MM.1S (cell line): ENCODE results near the gene ROR2.
"Not testable (repeated sequence)": the region's sequence is repeated elsewhere in the genome, so short reads cannot be mapped to it uniquely, and the experiment has no call there.

ENCODE experiments used
- DNase-seq: peaks from one replicate; pipeline ENCODE4 v3.0.0-alpha.2; 2015
- H2AFZ ChIP-seq: fragments of 300-600 bp; sonication (generic); 2 replicates; pipeline ENCODE4 v1.6.0; 2016; ENCODE audit warnings: antibody characterized with exemption, low read length
- H3F3A ChIP-seq: fragments of 300-600 bp; sonication (generic); 2 replicates; pipeline ENCODE4 v1.6.1; 2016; ENCODE audit warnings: mild to moderate bottlenecking, antibody characterized with exemption, low read length, moderate library complexity, mixed read lengths; ENCODE audit not compliant: insufficient read depth
- H3K27ac ChIP-seq: fragments of 300-600 bp; sonication (generic); 2 replicates; pipeline ENCODE4 v1.5.1; 2016; ENCODE audit warnings: mild to moderate bottlenecking, low read length
- H3K27me3 ChIP-seq: fragments of 300-600 bp; sonication (generic); replicated peaks from 2 replicates; pipeline ENCODE4 v1.6.0; 2016; ENCODE audit warnings: low read length; ENCODE audit not compliant: insufficient read depth
- H3K36me3 ChIP-seq: fragments of 300-600 bp; sonication (generic); replicated peaks from 2 replicates; pipeline ENCODE4 v1.6.1; 2016; ENCODE audit warnings: mild to moderate bottlenecking, low read length, mixed read lengths; ENCODE audit not compliant: insufficient read depth
- H3K4me1 ChIP-seq: fragments of 300-600 bp; sonication (generic); 2 replicates; pipeline ENCODE4 v1.6.1; 2016; ENCODE audit warnings: low read length, mixed read lengths
- H3K4me2 ChIP-seq: fragments of 300-600 bp; sonication (generic); 2 replicates; pipeline ENCODE4 v1.6.0; 2016; ENCODE audit warnings: low read depth, low read length
- H3K4me3 ChIP-seq: fragments of 300-600 bp; sonication (generic); 2 replicates; pipeline ENCODE4 v1.5.1; 2016; ENCODE audit warnings: low read length, mixed read lengths
- H3K79me2 ChIP-seq: fragments of 300-600 bp; sonication (generic); 2 replicates; pipeline ENCODE4 v1.6.1; 2016; ENCODE audit warnings: mixed run types, low read length, mixed read lengths
- H3K9ac ChIP-seq: fragments of 300-600 bp; sonication (generic); 2 replicates; pipeline ENCODE4 v1.6.1; 2016; ENCODE audit warnings: low read length, mixed read lengths
- H3K9me2 ChIP-seq: fragments of 300-600 bp; sonication (generic); replicated peaks from 2 replicates; pipeline ENCODE4 v1.6.1; 2016; ENCODE audit warnings: mild to moderate bottlenecking, low read length, mixed read lengths; ENCODE audit not compliant: insufficient read depth
- H3K9me3 ChIP-seq: fragments of 300-600 bp; sonication (generic); replicated peaks from 2 replicates; pipeline ENCODE4 v1.6.1; 2016; ENCODE audit warnings: mild to moderate bottlenecking, low read length, mixed read lengths; ENCODE audit not compliant: insufficient read depth
- H4K20me1 ChIP-seq: fragments of 300-600 bp; sonication (generic); 2 replicates; pipeline ENCODE4 v1.6.1; 2016; ENCODE audit warnings: mild to moderate bottlenecking, low read length, moderate library complexity, mixed read lengths; ENCODE audit not compliant: insufficient read depth
- EZH2 ChIP-seq: fragments of 300-600 bp; sonication (generic); optimal IDR thresholded peaks from 2 replicates; pipeline ENCODE3; 2017; ENCODE audit warnings: low read depth, mild to moderate bottlenecking, antibody characterized with exemption, low read length, mixed read lengths
- EZH2phosphoT487 ChIP-seq: fragments of 300-600 bp; sonication (generic); IDR thresholded peaks from 2 replicates; pipeline ENCODE4 v1.6.1; 2018; ENCODE audit warnings: antibody characterized with exemption, low read length
- TF ChIP-seq, protein P1 (sequence below): fragments of 300-600 bp; sonication (generic); IDR thresholded peaks from 2 replicates; pipeline ENCODE4 v1.5.1; 2016; ENCODE audit warnings: antibody characterized with exemption, low read length, mixed read lengths

The ROR2 gene

DNA sequence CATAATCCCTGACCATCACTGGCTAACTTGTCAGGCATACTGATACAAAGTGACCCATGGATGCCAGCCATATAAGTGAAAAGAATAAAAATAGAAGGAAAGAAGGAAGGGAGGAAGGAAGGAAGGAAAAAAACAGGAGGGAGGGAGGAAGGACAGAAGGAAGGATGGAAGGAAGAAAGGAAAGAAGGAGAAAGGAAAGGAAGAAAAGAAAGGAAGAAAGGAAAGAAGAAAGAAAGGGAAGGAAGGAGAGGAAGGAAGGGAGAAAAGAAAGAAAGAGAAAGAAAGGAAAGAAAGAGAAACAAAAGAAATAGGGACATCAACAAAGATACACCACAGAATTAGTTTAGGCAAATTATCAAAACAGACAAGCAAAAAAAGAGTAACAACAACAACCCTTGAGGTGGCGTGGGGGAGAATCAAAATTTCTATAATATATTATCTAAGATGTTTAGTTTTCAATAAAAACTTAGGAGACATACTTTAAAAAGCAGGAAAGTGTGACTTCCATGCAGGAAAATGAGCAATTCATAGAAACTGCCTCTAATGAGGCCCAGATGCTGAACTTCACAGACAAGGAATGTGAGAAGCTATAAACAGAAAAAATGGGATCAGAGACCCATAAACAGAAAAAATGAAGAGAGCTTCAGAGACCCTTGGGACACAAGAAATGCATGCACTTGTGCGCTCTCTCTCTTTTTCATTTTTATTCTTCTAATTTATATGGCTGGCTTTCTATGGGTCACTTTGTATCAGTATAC, 430.3 kb downstream of the ROR2 start:
- no peaks in the 10 kb centered on the region for H4K20me1 ChIP-seq
- no peaks in the 10 kb centered on the region for H3K9me3 ChIP-seq
- H2AFZ ChIP-seq = no peak overlapping the region
- H3K36me3 ChIP-seq = no peaks in the 10 kb centered on the region
- H3K9me2 ChIP-seq = no peaks in the 10 kb centered on the region
- no peaks in the 10 kb centered on the region for H3K79me2 ChIP-seq
- H3F3A ChIP-seq = no peaks in the 10 kb centered on the region
- no peak overlapping the region for H3K4me2 ChIP-seq
- H3K9ac ChIP-seq = no peak overlapping the region
- no peak for DNase-seq
- H3K4me3 ChIP-seq = no peak overlapping the region
- H3K27me3 ChIP-seq = no peaks in the 10 kb centered on the region
- TF ChIP-seq EZH2phosphoT487 = no peak
- TF ChIP-seq, protein P1, sequence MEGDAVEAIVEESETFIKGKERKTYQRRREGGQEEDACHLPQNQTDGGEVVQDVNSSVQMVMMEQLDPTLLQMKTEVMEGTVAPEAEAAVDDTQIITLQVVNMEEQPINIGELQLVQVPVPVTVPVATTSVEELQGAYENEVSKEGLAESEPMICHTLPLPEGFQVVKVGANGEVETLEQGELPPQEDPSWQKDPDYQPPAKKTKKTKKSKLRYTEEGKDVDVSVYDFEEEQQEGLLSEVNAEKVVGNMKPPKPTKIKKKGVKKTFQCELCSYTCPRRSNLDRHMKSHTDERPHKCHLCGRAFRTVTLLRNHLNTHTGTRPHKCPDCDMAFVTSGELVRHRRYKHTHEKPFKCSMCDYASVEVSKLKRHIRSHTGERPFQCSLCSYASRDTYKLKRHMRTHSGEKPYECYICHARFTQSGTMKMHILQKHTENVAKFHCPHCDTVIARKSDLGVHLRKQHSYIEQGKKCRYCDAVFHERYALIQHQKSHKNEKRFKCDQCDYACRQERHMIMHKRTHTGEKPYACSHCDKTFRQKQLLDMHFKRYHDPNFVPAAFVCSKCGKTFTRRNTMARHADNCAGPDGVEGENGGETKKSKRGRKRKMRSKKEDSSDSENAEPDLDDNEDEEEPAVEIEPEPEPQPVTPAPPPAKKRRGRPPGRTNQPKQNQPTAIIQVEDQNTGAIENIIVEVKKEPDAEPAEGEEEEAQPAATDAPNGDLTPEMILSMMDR = no peak
- TF ChIP-seq EZH2 = no peak
- H3K27ac ChIP-seq = no peak overlapping the region
- H3K4me1 ChIP-seq = no peaks in the 10 kb centered on the region

DNA sequence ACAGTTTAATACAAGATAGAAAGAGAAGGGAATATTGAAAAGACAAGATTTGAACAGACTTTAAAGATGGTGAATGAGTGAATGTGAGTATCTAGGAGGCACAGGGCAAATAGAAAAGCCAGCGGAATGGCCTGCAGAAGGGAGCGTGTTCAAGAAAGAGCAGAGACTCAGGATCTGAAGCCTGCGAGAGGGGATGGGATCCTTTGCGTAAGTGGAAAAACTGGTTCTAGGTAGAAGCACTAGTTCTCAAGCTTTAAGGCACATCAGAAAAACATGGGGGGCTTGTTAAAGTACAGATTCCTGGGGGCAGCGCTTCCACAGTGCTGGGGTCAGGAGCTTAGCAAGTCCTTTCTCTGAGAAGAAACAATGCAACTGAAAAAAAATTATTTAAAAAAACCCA, 431.6 kb downstream of the ROR2 start:
- no peak for DNase-seq
- Histone ChIP-seq H3K79me2 (no peaks in the 10 kb centered on the region), H3K9me2 (no peaks in the 10 kb centered on the region), H3K27ac (no peak overlapping the region), H3K4me1 (no peaks in the 10 kb centered on the region), H3K36me3 (no peaks in the 10 kb centered on the region), H2AFZ (no peak overlapping the region), H4K20me1 (no peaks in the 10 kb centered on the region), H3K9ac (no peak overlapping the region), H3K9me3 (no peaks in the 10 kb centered on the region), H3K4me2 (no peak overlapping the region), H3K27me3 (no peaks in the 10 kb centered on the region), H3F3A (no peaks in the 10 kb centered on the region), H3K4me3 (no peak overlapping the region)
- no peak for TF ChIP-seq EZH2
- no peak for TF ChIP-seq EZH2phosphoT487
- TF ChIP-seq, protein P1 = no peak

DNA sequence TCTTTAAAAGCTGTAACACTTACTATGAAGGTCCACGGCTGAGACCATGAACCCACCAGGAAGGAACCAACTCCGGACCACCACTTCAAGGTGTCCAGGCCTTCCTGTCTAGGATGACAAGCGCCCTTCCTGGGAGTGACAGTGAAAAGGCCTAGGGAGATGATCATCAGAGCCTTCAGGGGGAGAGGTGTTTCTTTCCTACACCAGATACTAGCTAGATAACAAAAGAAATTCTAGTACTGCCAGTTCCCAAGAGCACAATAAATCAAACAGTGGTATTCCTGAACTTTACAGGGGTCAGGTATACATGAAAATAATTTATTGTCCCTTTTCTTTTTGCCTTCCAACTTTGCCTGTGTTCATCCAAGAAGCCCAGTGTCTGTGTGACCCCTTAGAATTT, 432.2 kb downstream of the ROR2 start:
- H4K20me1 ChIP-seq = no peaks in the 10 kb centered on the region

DNA sequence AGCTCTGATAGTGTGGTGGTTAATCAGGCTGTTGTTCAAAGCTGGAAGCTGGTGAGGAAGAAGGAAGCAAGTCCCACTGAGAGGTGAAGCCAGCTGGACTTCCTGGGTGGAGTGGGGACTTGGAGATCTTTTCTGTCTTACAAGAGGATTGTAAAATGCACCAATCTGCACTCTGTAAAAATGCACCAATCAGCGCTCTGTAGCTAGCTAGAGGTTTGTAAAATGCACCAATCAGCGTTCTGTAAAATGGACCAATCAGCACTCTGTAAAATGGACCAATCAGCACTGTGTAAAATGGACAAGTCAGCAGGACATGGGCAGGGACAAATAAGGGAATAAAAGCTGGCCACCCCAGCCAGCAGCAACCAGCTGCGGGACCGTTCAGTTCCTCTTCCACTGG, 432.7 kb downstream of the ROR2 start:
- H2AFZ ChIP-seq, H3K9me3 ChIP-seq, DNase-seq, H4K20me1 ChIP-seq, H3F3A ChIP-seq, H3K4me3 ChIP-seq, H3K4me1 ChIP-seq, H3K79me2 ChIP-seq, H3K27me3 ChIP-seq, H3K4me2 ChIP-seq, H3K27ac ChIP-seq, H3K9ac ChIP-seq, H3K36me3 ChIP-seq, H3K9me2 ChIP-seq: not testable (repeated sequence)

More for the DNA sequence above, 432.2 kb downstream of the ROR2 start:
- Histone ChIP-seq H3F3A (no peaks in the 10 kb centered on the region), H3K27ac (no peak overlapping the region), H3K27me3 (no peaks in the 10 kb centered on the region), H3K9me2 (no peaks in the 10 kb centered on the region), H3K36me3 (no peaks in the 10 kb centered on the region), H3K9me3 (no peaks in the 10 kb centered on the region), H3K79me2 (no peaks in the 10 kb centered on the region), H3K4me1 (no peaks in the 10 kb centered on the region), H3K9ac (no peak overlapping the region), H3K4me2 (no peak overlapping the region), H2AFZ (no peak overlapping the region), H3K4me3 (no peak overlapping the region)
- no peak for TF ChIP-seq EZH2
- TF ChIP-seq, protein P1 = no peak
- TF ChIP-seq EZH2phosphoT487 = no peak
- no peak for DNase-seq
